Right ventricle myocardium inferior (tissue), 1 donor: Measurements from ENCODE around the gene CFAP141. TPM values are rescaled to one million over a fixed set of nuclear protein-coding genes. Genes with fewer than 3 reads are reported as not detected.
"Not testable (repeated sequence)": the region's sequence is repeated elsewhere in the genome, so short reads cannot be mapped to it uniquely, and the experiment has no call there.

ENCODE experiments used
- ATAC-seq: fragments of 200-7000 bp; cut with Tn5 transposase; one replicate; pipeline ENCODE4 v1.9.1; 2020; ENCODE audit warnings: mild to moderate bottlenecking, moderate library complexity
- DNase-seq: peaks from one replicate; pipeline ENCODE4 v3.0.0; 2021; ENCODE audit errors: missing footprints
- intact Hi-C: fragments of 100-400 bp; cut with DNase I; formaldehyde crosslinking; loops from one replicate; pipeline ENCODE4 v1.11.0; 2022
- long read RNA-seq: library from polyadenylated mRNA; unstranded; transcript quantifications from one replicate; pipeline ENCODE4 v2.0.0, GENCODE V29; 2021
- total RNA-seq: library from RNA; stranded (reverse); fragmentation: NEBNext Ultra II Directional; extraction: Animal tissue kit (Norgen Biotek cat#: 25700); gene quantifications from one replicate; pipeline ENCODE4 v1.2.1, GENCODE V29; 2021
- donor health status: DM: no; HTN: yes; CAD: no; lungs with severe emphysema.

Gene CFAP141
- total RNA-seq = not detected
- long read RNA-seq = 0 reads

- no peak for DNase-seq
- peak; percentile 20 for ATAC-seq
- intact Hi-C loops = no loop called here
Observed at GRCh38 chr1:154206196-154206595, at the start of gene CFAP141. Gene CFAP141 (minus strand): TSS chr1:154206333. CDS start chr1:154206307, 26 bp downstream.

- intact Hi-C loops = no loop called here
- no peak for ATAC-seq
- DNase-seq = no peak
Observed at GRCh38 chr1:154253671-154254070, 47.5 kb upstream of the CFAP141 start.

GRCh38 chr1:154241703-154242351 is 35.7 kb upstream of the CFAP141 start:
- DNase-seq = no peak
- intact Hi-C loops = no loop called here
- no peak for ATAC-seq

- intact Hi-C loops = no loop called here
- DNase-seq (no peak), ATAC-seq (no peak)
Observed at GRCh38 chr1:154240294-154240833, 34.2 kb upstream of the CFAP141 start.

GRCh38 chr1:154239491-154239890 is 33.4 kb upstream of the CFAP141 start:
- DNase-seq (no peak), ATAC-seq (no peak)
- intact Hi-C loops = no loop called here

GRCh38 chr1:154237880-154238506 is 31.9 kb upstream of the CFAP141 start:
- intact Hi-C loops = no loop called here

GRCh38 chr1:154237435-154237834 is 31.3 kb upstream of the CFAP141 start:
- no peak for DNase-seq
- intact Hi-C loops = no loop called here
- ATAC-seq = no peak

More at GRCh38 chr1:154237880-154238506, 31.9 kb upstream of the CFAP141 start:
- ATAC-seq (no peak), DNase-seq (no peak)

- intact Hi-C loops = no loop called here
- ATAC-seq (no peak), DNase-seq (no peak)
Observed at GRCh38 chr1:154236855-154237254, 30.7 kb upstream of the CFAP141 start.

GRCh38 chr1:154233127-154233526 is 27.0 kb upstream of the CFAP141 start:
- DNase-seq, ATAC-seq, intact Hi-C loops: not testable (repeated sequence)

- intact Hi-C loops, DNase-seq, ATAC-seq: not testable (repeated sequence)
Observed at GRCh38 chr1:154231112-154231511, 25.0 kb upstream of the CFAP141 start.

GRCh38 chr1:154225370-154225769 is 19.2 kb upstream of the CFAP141 start:
- DNase-seq (no peak), ATAC-seq (no peak)
- intact Hi-C loops = no loop called here

GRCh38 chr1:154223621-154224020 is 17.5 kb upstream of the CFAP141 start:
- intact Hi-C loops = no loop called here
- DNase-seq (no peak), ATAC-seq (no peak)

GRCh38 chr1:154222918-154223317 is 16.8 kb upstream of the CFAP141 start:
- no peak for ATAC-seq
- intact Hi-C loops = no loop called here
- DNase-seq = no peak

GRCh38 chr1:154222518-154222917 is 16.4 kb upstream of the CFAP141 start:
- intact Hi-C loops = no loop called here
- ATAC-seq (no peak), DNase-seq (no peak)

GRCh38 chr1:154221278-154222001 is 15.3 kb upstream of the CFAP141 start:
- ATAC-seq (peak; percentile 47), DNase-seq (peak; percentile 89)
- intact Hi-C loops = loop anchor here (2.0 kb wide), 1 partner anchor 51 kb away; the partner anchor contains the start of gene HAX1

- intact Hi-C loops = loop anchor here (1.0 to 2.0 kb wide), 2 partner anchors 38 to 52 kb away; partner anchors contain the start of gene HAX1
- no peak for DNase-seq
- no peak for ATAC-seq
Observed at GRCh38 chr1:154220970-154221277, 14.8 kb upstream of the CFAP141 start.

- DNase-seq = peak; percentile 100
- intact Hi-C loops = loop anchor here (1.0 to 2.0 kb wide), 2 partner anchors 37 to 52 kb away; partner anchors contain the start of gene HAX1
Observed at GRCh38 chr1:154220071-154220969, 14.2 kb upstream of the CFAP141 start, which contains the start of gene UBAP2L. Gene UBAP2L (plus strand): TSS chr1:154220955. CDS start chr1:154225124, 4,169 bp downstream.

GRCh38 chr1:154219541-154219940 is 13.4 kb upstream of the CFAP141 start:
- DNase-seq (no peak), ATAC-seq (no peak)
- intact Hi-C loops = no loop called here

More at GRCh38 chr1:154220071-154220969, 14.2 kb upstream of the CFAP141 start, which contains the start of gene UBAP2L:
- ATAC-seq = peak; percentile 97
